GM19324 (cell line): ENCODE measurements around the gene AXL.
A peak's percentile ranks its signal among the peaks of the same experiment; 100 is the strongest.

Experiments
- ATAC-seq: cut with Tn5 transposase; IDR thresholded peaks from one replicate; pipeline ENCODE4 v1.9.1; 2021; ENCODE audit warnings: mild to moderate bottlenecking, moderate library complexity; ENCODE audit not compliant: unreplicated experiment, low FRiP score

The AXL gene

DNA sequence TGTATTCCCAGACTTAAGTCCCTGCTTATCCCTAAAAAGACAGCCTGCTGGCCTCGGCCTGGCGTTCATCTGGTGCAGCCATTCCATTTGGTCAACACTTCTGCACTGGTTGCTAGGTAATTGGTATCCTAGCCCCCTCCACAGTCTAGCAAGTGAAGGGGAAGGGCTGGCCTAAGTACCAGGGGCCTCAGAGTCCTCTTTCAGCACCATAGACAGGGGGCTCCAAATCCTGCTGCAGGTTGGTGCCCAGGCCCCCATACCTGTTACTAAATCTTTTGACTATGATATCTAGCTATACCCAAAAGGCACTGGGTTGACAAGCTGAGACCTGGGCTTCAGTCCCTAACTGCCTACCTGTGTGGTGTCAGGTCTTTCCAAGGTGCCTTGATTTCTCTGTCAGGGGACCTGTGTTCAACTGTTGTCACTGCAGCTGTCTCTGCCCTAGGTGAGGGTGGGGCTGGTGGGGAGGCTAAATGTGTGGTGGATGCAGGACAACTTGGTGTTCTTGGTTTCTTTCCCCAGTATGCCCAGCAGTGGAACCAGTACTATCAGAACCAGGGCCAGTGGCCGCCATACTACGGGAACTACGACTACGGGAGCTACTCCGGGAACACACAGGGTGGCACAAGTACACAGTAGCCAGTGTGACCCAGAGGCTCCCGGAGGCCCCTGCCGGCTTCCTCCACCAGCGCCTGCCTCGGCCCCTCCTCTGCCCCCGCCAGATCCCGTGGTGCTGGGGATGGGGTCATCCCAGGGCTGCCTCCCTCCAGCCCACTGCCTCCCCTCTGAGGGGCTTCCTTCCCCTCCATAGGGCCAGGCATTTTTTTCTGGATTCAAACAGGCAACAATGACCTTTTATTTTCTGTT lies 87.1 kb downstream of the AXL start:
- ATAC-seq, result no peak

DNA sequence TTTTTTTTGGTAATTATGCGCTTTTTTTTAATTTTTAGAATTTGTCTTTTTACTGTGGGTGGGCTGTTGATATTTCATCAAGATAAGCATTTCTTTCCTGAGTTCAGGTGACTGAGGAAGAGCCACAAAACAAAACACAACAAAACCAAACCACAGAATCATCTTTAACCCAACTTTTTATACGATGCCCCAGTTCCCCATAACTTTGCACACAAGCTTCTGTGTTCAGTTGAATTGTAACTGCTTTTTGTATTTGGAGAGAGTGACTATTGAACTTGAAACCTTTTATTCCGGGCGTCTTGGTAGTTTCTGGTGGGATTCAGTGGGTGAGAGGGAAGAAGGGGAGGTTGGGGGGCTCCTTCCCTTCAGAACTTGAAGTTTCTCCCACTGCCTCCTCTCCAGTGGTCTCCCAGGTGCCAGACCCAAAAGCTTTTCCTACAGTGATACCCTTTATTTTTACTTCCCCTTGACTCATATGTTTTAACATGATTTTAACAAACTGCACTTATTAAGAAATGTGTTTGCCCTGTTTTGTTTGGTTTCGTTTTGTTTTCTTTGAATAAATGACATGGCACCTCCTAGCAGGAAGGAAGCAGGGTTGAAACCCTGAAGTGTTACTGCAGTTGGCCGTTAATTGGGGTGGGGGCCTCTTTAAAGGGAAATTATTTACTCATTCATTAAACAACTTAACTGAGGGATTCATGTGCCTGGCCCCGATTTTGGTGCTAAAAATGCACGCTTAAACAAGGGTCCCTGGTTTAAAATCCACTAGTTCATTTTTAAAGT lies 88.3 kb downstream of the AXL start:
- ATAC-seq, result no peak

DNA sequence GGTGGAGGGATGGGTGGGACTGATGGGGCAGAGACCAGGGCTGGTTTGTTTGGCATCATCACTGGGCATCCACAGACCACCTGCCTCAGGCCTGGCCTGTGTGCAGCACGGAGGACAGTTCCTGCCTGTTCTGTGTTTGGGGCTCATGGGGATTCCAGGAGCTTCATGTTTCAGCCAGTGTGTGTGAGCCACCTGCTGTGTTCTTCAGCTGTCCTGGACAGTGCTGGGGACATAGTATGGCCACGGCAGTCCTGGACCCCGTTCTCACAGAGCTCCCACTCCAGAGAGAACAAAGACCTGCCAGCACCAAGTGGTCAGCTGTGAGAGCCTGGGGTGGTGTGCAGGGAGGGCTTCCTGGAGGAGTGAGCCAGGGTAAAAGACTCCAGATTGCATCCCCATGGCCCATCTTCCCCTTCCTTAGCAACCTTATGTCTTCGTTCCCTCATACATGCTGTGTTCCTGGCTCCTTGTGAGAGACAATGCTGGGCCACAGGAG lies 89.0 kb downstream of the AXL start:
- ATAC-seq, result no peak

DNA sequence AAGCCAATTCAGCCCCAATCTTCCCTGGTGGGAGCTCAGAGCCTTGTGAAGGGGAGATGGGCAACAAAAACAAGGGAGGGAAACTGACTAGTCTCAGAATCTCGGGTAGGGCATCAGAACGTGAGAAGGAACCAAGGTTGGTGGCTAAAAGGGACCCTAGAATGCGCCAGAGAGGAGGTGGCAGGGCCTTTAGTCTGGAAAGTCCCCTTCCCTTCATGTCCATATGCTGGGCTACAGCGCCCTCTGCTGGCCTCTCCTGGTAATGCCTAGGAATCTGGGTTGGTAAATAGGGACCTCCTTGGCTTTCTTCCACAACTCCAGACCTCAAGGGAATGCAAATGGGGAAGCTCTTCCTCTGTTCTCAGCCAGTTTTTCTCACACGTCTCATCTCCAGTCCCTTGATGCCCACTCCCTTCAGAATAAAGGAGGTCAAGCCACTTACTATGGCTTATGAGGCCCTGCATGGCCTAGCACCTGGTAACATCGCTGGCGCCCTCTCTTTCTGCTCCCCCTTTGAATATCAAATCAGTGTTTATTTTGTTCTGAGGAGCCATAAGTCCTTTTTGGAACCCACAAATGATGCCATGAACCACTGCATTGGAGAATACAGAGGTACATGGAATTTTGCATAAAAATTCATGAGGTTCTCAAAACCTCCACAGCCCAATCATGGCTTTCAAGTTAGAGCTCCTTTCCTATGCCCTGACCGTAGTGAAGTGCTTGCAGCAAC lies 89.6 kb downstream of the AXL start:
- ATAC-seq, result peak; percentile 35

DNA sequence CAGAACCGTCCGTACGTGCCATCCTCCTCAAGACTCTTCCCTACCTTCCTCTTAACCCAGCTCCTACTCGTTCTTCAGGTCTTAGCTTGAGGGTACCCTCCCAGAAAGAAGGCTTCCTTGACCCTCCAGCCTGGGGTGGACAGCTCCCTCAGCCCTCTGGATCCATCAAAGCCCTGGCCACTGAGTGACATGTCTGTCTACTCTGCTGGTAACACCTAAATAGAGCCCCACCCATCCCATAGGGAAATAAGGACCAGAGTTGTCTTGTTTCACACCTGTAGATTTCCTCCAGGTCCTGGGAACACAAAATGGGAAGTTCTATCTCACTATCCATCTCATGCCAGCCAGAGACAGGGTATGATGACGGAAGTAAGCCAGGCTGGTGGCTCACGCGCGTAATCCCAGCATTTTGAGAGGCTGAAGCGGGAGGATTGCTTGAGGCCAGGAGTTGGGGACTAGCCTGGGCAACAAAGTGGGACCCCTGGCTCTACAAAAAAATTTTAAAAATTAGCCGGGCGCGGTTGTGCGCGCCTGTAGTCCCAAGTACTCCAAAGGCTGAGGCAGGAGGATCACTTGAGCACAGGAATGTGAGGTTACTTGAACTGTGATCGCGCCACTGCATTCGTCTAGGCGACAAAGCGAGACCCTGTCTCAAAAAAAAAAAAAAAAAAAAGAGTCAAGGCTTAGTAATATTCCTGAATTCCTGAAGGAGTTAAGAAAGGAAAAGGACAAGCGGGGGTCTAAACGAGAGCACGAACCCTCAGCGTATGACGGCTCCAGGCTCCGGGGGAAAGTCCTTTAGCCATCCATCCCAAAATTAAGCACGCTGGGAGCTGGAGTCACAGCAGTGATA lies 90.4 kb downstream of the AXL start:
- no peak for ATAC-seq

DNA sequence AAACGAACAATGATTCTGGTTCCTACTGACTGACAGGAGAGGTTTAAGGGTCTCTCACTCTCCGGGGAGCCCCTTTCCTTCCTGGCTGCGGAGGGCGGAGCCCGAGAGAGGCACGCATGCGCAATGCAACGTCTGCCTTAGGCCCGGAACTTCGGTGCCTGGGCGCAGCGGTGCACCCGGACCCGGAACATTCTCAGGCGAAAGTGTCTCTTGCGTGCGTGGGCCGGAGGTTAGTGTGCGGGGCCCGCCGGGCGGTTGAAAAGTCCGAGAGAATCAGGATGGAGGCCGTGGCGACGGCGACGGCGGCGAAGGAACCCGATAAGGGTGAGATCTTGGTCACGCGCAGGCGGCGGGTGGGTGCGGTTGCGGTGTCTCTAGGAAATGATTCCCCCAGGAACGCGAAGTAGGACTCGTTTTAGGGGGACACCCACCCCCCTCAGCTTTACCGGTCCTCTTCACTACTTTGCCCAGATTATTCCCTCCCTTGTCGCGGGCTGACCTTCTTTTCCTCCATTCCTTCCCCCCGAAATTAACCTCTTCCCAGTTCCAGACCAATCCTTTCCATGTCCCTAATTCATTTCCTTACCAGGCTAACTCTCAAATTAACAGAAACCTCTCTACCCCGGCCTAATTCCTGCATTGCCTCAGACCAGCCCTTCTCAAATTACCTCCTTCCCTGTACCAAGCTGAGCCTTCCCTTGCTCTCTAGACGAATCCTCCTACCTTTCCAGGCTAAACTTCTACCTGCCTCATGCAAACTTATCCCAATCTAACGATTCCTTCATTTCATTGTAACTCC lies 91.2 kb downstream of the AXL start, which contains the start of gene CCDC97:
Gene CCDC97 (plus strand): TSS at position 140 of the 799 bp plus-strand sequence. CDS start 139 bp downstream, at position 279.
- ATAC-seq, result peak; percentile 79

DNA sequence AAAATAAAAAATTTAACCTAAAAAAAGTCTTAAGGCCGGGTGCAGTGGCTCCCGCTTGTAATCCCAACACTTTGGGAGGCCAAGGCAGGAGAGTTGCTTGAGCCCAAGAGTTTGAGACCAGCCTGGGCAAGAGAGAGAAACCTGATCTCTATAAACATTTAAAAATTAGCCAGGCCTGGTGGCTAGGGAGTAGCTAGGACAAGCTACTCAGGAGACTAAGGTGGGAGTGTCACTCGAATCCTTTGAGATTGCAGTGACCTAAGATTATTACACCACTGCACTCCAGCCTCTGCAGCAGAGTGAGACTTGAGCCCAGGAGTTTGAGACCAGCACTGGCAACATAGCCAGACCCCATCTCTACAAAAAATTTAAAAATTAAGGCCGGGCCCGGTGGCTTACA lies 92.0 kb downstream of the AXL start:
- ATAC-seq, result no peak
